Keratinocyte (primary cell): ENCODE results near the gene CSMD2.

Experiments
- EZH2 ChIP-seq: IDR thresholded peaks from one replicate; pipeline ENCODE4 v1.6.1; 2012; ENCODE audit warnings: inconsistent platforms, mild to moderate bottlenecking, low read length, moderate library complexity
- TF ChIP-seq, protein P1 (sequence below), 3 experiments: IDR thresholded peaks in 1 of 3; conservative IDR thresholded peaks in 1 of 3; optimal IDR thresholded peaks in 1 of 3; 2 replicates in 2 of 3; 3 replicates in 1 of 3; pipeline versions ENCODE3 to v1.5.1; 2011; ENCODE audit warnings: low read length in 3 of 3, mild to moderate bottlenecking in 3 of 3, moderate library complexity in 2 of 3, control low read depth in 1 of 3, inconsistent platforms in 1 of 3; ENCODE audit not compliant: insufficient read depth in 2 of 3; ENCODE audit errors: extremely low read depth in 1 of 3

- TF ChIP-seq, protein P1, sequence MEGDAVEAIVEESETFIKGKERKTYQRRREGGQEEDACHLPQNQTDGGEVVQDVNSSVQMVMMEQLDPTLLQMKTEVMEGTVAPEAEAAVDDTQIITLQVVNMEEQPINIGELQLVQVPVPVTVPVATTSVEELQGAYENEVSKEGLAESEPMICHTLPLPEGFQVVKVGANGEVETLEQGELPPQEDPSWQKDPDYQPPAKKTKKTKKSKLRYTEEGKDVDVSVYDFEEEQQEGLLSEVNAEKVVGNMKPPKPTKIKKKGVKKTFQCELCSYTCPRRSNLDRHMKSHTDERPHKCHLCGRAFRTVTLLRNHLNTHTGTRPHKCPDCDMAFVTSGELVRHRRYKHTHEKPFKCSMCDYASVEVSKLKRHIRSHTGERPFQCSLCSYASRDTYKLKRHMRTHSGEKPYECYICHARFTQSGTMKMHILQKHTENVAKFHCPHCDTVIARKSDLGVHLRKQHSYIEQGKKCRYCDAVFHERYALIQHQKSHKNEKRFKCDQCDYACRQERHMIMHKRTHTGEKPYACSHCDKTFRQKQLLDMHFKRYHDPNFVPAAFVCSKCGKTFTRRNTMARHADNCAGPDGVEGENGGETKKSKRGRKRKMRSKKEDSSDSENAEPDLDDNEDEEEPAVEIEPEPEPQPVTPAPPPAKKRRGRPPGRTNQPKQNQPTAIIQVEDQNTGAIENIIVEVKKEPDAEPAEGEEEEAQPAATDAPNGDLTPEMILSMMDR (optimal IDR thresholded peaks at IDR 0.05 in 1 of 3, IDR thresholded peaks at IDR 0.05 in 1 of 3, conservative IDR thresholded peaks at IDR 0.05 in 1 of 3; ENCODE audit: extremely low read depth in 1 of 3, insufficient read depth in 2 of 3, low read length in 3 of 3), result no peak
- no peak for TF ChIP-seq EZH2
These were observed 372.8 kb downstream of the CSMD2 start for GRCh38 chr1:33792216-33792615.
